ENCODE data around the gene CRLF1.
A peak's percentile ranks its signal among the peaks of the same experiment; 100 is the strongest.

CRLF1 gene

DNA sequence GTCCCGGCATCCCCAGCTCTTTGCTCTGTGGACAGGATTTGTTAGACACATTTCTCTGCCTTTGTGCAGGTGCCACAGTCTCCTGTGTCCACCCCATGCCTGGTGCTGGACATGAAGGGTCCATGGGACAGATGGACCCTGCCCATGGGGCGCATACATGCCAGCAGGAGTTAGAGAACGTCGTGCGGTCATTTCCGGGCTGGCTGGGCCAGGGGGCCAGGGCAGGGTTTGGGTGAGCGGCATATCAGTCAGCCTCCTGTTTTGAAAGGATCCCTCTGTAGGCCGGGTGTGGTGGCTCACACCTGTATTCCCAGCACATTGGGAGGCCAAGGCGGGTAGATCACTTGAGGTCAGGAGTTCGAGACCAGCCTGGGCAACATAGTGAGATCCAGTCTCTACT is 41.2 kb upstream of the CRLF1 start:
- Histone ChIP-seq H3K36me3 (ENCODE audit: control insufficient read depth, insufficient read depth, low read length) (no peaks in the 10 kb centered on the region), H3K4me1 (ENCODE audit: control insufficient read depth, insufficient read depth, low read length) (peaks cover 5% of the 10 kb centered on the region; the same call in 1 of the 2 replicates), H3K9me3 (ENCODE audit: control insufficient read depth, insufficient read depth, low read length) (no peaks in the 10 kb centered on the region), H3K4me3 (ENCODE audit: low read length) (no peak overlapping the region), H3K27me3 (ENCODE audit: control insufficient read depth, insufficient read depth, low read length) (no peaks in the 10 kb centered on the region), H3K27ac (ENCODE audit: low read length) (no peak overlapping the region)
- no peak for DNase-seq (ENCODE audit: low read depth, low spot score)
- WGBS (ENCODE audit: insufficient coverage, insufficient read length), result no CpG with 5 or more reads among the region's 10 CpGs

DNA sequence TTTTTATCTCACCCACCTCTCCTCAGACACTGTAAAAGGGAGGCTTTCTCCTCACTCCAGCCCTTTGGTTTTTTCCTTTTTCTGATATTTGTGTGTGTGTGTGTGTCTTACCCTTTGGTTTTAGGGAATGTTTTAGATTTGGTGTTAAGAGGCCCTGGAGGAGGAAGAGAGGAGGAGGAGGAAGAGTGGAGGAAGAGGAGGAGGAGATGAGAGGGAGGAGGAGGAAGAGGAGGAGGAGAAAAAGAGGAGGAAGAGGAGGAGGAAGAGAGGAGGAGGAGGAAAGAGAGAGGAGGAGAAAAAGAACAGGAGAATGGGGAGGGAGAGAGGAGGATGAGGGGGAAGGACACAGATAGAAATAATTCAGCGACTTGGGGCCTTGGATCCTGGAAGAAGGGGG is 40.8 kb upstream of the CRLF1 start:
- H3K4me3 ChIP-seq (ENCODE audit: low read length), result no peak overlapping the region
- WGBS (ENCODE audit: insufficient coverage, insufficient read length), result no CpG with 5 or more reads among the region's 1 CpG
- no peak for DNase-seq (ENCODE audit: low read depth, low spot score)
- H3K9me3 ChIP-seq (ENCODE audit: control insufficient read depth, insufficient read depth, low read length), result no peaks in the 10 kb centered on the region
- peaks cover 5% of the 10 kb centered on the region; the same call in 1 of the 2 replicates for H3K4me1 ChIP-seq (ENCODE audit: control insufficient read depth, insufficient read depth, low read length)
- H3K27me3 ChIP-seq (ENCODE audit: control insufficient read depth, insufficient read depth, low read length), result no peaks in the 10 kb centered on the region
- H3K36me3 ChIP-seq (ENCODE audit: control insufficient read depth, insufficient read depth, low read length), result no peaks in the 10 kb centered on the region
- H3K27ac ChIP-seq (ENCODE audit: low read length), result no peak overlapping the region

DNA sequence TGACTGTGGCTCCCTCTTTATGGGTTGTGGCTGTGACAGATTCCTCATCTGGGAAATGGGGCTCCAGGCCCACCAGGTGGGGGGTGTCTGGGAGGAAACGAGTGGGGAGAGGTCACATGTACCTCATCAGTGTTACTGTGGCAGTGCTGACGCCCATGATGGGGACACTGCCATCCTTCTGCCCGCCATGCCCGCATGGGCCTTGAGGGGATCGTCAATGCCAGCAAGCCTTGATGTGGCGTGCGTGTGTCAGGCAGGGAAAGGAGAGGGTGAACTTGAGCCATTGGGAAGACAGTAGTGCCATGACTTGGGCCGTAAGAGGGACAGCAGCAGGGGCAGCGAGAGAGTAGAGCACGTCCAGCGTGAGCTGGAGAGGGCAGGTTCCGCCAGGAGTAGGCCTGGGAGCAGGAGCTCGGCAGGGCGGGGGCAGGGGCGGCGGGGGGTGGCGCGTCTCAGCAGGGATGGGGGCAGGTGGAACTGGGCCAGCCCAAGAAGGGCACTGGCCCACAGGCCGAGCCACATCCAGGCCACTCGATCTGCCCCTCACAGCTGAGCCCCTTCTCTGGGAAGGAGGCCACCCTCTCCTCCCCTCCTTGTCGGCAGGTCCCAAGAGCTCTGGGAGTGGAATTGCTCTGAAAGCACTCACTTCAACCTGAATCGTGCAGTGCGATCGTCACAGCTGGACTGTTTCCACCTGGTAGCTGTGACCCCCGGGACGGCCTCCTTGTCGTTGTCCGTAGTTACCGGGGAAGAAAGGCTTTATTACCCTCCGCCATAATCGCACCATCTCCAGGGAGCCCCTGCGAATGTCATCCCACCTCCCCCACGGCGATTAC is 40.2 kb upstream of the CRLF1 start:
- no peak for DNase-seq (ENCODE audit: low read depth, low spot score)
- Histone ChIP-seq H3K27me3 (ENCODE audit: control insufficient read depth, insufficient read depth, low read length) (no peaks in the 10 kb centered on the region), H3K27ac (ENCODE audit: low read length) (no peak overlapping the region), H3K9me3 (ENCODE audit: control insufficient read depth, insufficient read depth, low read length) (no peaks in the 10 kb centered on the region), H3K36me3 (ENCODE audit: control insufficient read depth, insufficient read depth, low read length) (no peaks in the 10 kb centered on the region), H3K4me3 (ENCODE audit: low read length) (no peak overlapping the region), H3K4me1 (ENCODE audit: control insufficient read depth, insufficient read depth, low read length) (peaks cover 3% of the 10 kb centered on the region; the same call in 1 of the 2 replicates)
- no CpG with 5 or more reads among the region's 34 CpGs for WGBS (ENCODE audit: insufficient coverage, insufficient read length)

DNA sequence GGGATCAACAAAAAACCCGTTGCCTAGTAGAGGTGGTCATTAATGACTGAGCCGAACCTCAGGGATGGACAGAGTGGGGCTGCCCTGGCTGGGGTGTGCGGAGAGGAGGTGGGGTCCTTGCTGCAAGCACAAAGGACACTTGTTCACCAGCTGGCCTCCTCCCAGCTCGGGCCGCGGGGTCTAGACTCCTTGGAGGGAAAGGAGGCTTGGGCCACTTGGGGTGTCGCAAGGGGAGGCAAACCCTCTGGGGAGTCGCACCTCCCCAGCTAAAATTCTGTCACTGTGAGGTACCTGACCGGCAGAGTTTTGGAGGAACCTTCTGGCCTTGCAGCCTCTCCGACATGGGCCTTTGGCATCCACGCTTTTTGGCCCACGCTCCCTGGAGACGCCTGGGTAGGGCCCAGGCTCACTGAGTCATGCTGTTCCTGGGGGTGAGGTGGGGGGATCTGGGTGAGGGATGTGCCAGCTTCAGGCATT is 38.5 kb upstream of the CRLF1 start:
- DNase-seq (ENCODE audit: low read depth, low spot score), result no peak
- Histone ChIP-seq H3K27me3 (ENCODE audit: control insufficient read depth, insufficient read depth, low read length) (no peaks in the 10 kb centered on the region), H3K4me1 (ENCODE audit: control insufficient read depth, insufficient read depth, low read length) (peaks cover 3% of the 10 kb centered on the region; the same call in 1 of the 2 replicates), H3K27ac (ENCODE audit: low read length) (no peak overlapping the region), H3K9me3 (ENCODE audit: control insufficient read depth, insufficient read depth, low read length) (no peaks in the 10 kb centered on the region), H3K4me3 (ENCODE audit: low read length) (no peak overlapping the region), H3K36me3 (ENCODE audit: control insufficient read depth, insufficient read depth, low read length) (no peaks in the 10 kb centered on the region)
- WGBS (ENCODE audit: insufficient coverage, insufficient read length), result no CpG with 5 or more reads among the region's 13 CpGs

GRCh38 chr19:18644196-18645034 is 37.8 kb upstream of the CRLF1 start:
- no CpG with 5 or more reads among the region's 15 CpGs for WGBS (ENCODE audit: insufficient coverage, insufficient read length)
- Histone ChIP-seq H3K4me1 (ENCODE audit: control insufficient read depth, insufficient read depth, low read length) (peaks cover 3% of the 10 kb centered on the region; the same call in 1 of the 2 replicates), H3K27ac (ENCODE audit: low read length) (no peak overlapping the region), H3K4me3 (ENCODE audit: low read length) (no peak overlapping the region), H3K36me3 (ENCODE audit: control insufficient read depth, insufficient read depth, low read length) (no peaks in the 10 kb centered on the region), H3K27me3 (ENCODE audit: control insufficient read depth, insufficient read depth, low read length) (no peaks in the 10 kb centered on the region), H3K9me3 (ENCODE audit: control insufficient read depth, insufficient read depth, low read length) (no peaks in the 10 kb centered on the region)
- no peak for DNase-seq (ENCODE audit: low read depth, low spot score)

DNA sequence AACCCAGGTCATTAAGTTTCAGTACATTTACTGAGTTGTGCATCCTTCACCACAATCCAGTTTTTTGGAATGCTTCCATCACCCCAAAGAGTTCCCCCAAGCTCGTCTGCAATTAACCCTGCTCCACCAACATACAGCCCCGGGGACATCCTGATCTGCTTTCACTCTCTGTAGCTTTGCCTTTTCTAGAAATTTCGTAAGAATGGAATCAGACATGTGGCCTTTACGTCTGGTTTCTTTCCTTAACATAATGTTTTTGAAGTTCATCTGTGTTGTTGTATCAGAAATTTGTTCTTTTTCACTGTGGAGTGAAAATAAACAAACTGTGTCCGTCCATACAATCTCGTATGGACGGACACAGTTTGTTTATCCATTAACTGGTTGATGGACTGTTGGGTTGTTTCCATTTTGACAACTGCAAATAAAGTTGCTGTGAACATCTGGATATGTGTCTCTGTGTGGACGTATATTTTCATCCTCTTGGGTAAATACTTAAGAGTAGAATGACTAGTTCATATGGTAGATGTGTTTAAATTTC is 33.2 kb upstream of the CRLF1 start:
- H3K4me3 ChIP-seq (ENCODE audit: low read length), result no peak overlapping the region
- no peaks in the 10 kb centered on the region for H3K9me3 ChIP-seq (ENCODE audit: control insufficient read depth, insufficient read depth, low read length)
- no peaks in the 10 kb centered on the region for H3K27me3 ChIP-seq (ENCODE audit: control insufficient read depth, insufficient read depth, low read length)
- WGBS (ENCODE audit: insufficient coverage, insufficient read length), result no CpG with 5 or more reads among the region's 8 CpGs
- no peaks in the 10 kb centered on the region for H3K36me3 ChIP-seq (ENCODE audit: control insufficient read depth, insufficient read depth, low read length)
- peaks cover 10% of the 10 kb centered on the region for H3K4me1 ChIP-seq (ENCODE audit: control insufficient read depth, insufficient read depth, low read length)
- DNase-seq (ENCODE audit: low read depth, low spot score), result no peak
- H3K27ac ChIP-seq (ENCODE audit: low read length), result no peak overlapping the region

DNA sequence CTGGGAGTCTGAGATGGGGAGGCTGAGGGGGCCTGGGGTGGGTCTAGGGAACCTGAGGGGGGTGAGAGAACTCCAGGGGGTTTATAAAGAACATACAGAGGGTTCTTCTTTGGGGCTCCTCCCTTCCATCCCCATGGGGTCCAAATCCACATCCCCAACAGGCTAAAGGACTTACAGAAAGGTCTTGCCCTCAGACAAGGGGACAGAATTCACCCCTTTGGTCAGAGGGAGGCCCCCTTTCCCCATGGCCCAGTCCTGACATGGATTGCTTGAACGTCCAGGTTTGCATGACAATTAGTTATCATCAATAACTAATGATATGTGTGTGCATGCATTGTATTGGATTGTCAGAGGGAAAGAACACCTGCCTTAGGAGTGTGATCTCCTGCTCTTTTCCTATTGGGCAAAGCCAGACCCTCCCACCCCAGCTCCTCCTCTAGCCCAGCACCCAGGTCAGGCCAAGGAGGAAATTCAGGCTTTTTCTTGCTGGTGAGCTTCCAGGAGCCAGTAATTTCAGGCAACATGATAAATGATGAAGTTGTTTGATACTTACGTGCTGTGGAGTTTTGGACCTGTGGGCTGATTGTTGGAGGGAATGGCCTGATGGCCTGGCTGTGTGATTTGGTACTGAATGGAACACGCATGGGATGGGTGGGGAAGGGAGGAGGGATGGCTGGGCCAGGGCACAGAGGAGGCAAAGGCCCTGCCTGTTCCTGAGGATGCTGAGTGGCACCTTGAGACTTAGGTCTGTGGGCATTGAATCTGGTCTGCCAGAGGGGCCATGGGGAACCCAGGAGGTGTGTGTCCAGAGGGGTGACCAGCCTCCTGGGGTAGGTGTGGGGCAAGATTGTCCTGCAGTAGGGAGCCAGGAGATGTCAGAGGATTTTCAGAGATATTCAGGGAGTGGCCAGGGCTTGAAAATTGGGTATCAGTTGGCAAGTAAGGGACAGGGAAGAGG is 31.4 kb upstream of the CRLF1 start:
- no CpG with 5 or more reads among the region's 3 CpGs for WGBS (ENCODE audit: insufficient coverage, insufficient read length)
- DNase-seq (ENCODE audit: low read depth, low spot score), result no peak
- peaks cover 10% of the 10 kb centered on the region for H3K4me1 ChIP-seq (ENCODE audit: control insufficient read depth, insufficient read depth, low read length)
- no peaks in the 10 kb centered on the region for H3K36me3 ChIP-seq (ENCODE audit: control insufficient read depth, insufficient read depth, low read length)
- H3K27ac ChIP-seq (ENCODE audit: low read length), result no peak overlapping the region
- no peaks in the 10 kb centered on the region for H3K27me3 ChIP-seq (ENCODE audit: control insufficient read depth, insufficient read depth, low read length)
- no peak overlapping the region; the same call in none of the 2 replicates for H3K4me3 ChIP-seq (ENCODE audit: low read length)
- H3K9me3 ChIP-seq (ENCODE audit: control insufficient read depth, insufficient read depth, low read length), result no peaks in the 10 kb centered on the region

- H3K27ac ChIP-seq (ENCODE audit: low read length), result no peak within 1 kb of the TSS
- no peaks in the 10 kb centered on the region for H3K36me3 ChIP-seq (ENCODE audit: control insufficient read depth, insufficient read depth, low read length)
- no CpG with 5 or more reads among the region's 47 CpGs for WGBS (ENCODE audit: insufficient coverage, insufficient read length)
- H3K9me3 ChIP-seq (ENCODE audit: control insufficient read depth, insufficient read depth, low read length), result no peaks in the 10 kb centered on the region
- DNase-seq (ENCODE audit: low read depth, low spot score), result no peak
- peaks cover 10% of the 10 kb centered on the region for H3K4me1 ChIP-seq (ENCODE audit: control insufficient read depth, insufficient read depth, low read length)
- no peaks in the 10 kb centered on the region for H3K27me3 ChIP-seq (ENCODE audit: control insufficient read depth, insufficient read depth, low read length)
- peak within 1 kb of the TSS; percentile 79 for H3K4me3 ChIP-seq (ENCODE audit: low read length)
Measured at GRCh38 chr19:18636969-18637629, 30.5 kb upstream of the CRLF1 start, which contains the start of gene KLHL26. TSS of gene KLHL26 (plus strand) at chr19:18637028. CDS start at chr19:18637055, 27 bp downstream.

DNA sequence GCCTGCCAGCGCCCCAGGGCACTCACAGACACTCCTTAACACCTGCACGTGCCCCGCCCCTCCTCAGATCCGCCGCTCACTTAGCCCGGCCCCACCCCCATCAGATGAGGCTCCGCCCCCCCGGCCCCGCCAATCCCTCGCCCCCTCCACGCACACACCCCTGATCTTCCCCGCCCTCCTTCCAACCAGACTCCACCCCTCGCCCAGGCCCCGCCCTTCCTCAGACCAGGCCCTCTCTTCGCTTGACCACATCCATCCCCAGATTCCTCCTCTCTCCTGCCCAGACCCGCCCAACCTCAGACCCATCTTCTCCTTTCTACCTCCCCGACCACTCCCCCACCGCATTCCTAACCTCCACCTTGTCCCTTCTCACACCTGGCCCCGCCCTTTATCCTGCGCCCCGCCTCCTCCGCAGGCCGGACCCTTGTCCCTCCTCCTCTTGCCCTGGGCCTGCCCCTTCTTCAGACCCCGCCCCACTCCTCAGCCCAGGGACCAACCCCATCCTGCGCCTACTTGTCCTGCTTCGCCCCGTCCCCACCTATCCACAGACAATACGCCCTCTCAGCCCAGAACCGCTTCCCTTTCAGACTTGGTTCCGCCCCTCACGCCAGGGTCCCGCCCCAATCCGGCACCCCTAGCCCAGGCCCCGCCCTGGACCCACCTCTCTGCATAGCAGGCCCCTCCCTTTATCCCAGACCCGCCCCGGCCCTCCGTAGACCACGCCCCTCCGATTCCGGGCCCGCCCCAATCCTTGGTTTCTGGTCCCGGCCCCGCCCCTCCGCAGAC is 29.8 kb upstream of the CRLF1 start:
- DNase-seq (ENCODE audit: low read depth, low spot score), result peak; percentile 80
- Histone ChIP-seq H3K36me3 (ENCODE audit: control insufficient read depth, insufficient read depth, low read length) (no peaks in the 10 kb centered on the region), H3K4me3 (ENCODE audit: low read length) (peak overlapping the region; percentile 57; the same call in 1 of the 2 replicates), H3K27me3 (ENCODE audit: control insufficient read depth, insufficient read depth, low read length) (no peaks in the 10 kb centered on the region), H3K27ac (ENCODE audit: low read length) (no peak overlapping the region), H3K4me1 (ENCODE audit: control insufficient read depth, insufficient read depth, low read length) (peaks cover 10% of the 10 kb centered on the region), H3K9me3 (ENCODE audit: control insufficient read depth, insufficient read depth, low read length) (no peaks in the 10 kb centered on the region)
- WGBS (ENCODE audit: insufficient coverage, insufficient read length), result no CpG with 5 or more reads among the region's 44 CpGs
